Measurements from ENCODE around the gene LCN2. TPM values are rescaled to one million over a fixed set of nuclear protein-coding genes. Genes with fewer than 3 reads are reported as not detected.
"Not testable (repeated sequence)": the region's sequence is repeated elsewhere in the genome, so short reads cannot be mapped to it uniquely, and the experiment has no call there.

The LCN2 gene
- total RNA-seq, 1 experiment from 2014 or later: 1.3 TPM

- TF ChIP-seq ATF1 (CRISPR knock-in tag; IDR thresholded peaks at IDR 0.05) (no peak), ZBTB21 (CRISPR knock-in tag; IDR thresholded peaks at IDR 0.05; ENCODE audit: borderline replicate concordance) (no peak), ZNF671 (CRISPR knock-in tag; IDR thresholded peaks at IDR 0.05) (no peak), ZNF416 (CRISPR knock-in tag; IDR thresholded peaks at IDR 0.05) (no peak), OVOL2 (CRISPR knock-in tag; IDR thresholded peaks at IDR 0.05; ENCODE audit: borderline replicate concordance) (no peak), ZNF121 (CRISPR knock-in tag; IDR thresholded peaks at IDR 0.05) (no peak)
These were observed 40.1 kb upstream of the LCN2 start (continued) for GRCh38 chr9:128109050-128109709.

- ATAC-seq; DNase-seq (ENCODE audit: low spot score); H3K9me3 Mint-ChIP-seq; H3K27me3 Mint-ChIP-seq (ENCODE audit: low read depth); POLR2A ChIA-PET; H3K27ac Mint-ChIP-seq; H3K4me1 Mint-ChIP-seq; CTCF ChIA-PET; H3K4me3 Mint-ChIP-seq: not testable (repeated sequence)
- peaks cover 20% of the 10 kb centered on the region for H3K36me3 Mint-ChIP-seq
These were observed 37.5 kb upstream of the LCN2 start for GRCh38 chr9:128111726-128112125.

- POLR2A ChIA-PET: interaction anchor here (0.6 to 0.7 kb wide), 2 partner anchors 23 to 209 kb away, joined by 3 read pairs; no protein-coding TSS in a partner anchor
- Mint-ChIP-seq H3K36me3 (peaks cover 11% of the 10 kb centered on the region), H3K4me3 (no peak overlapping the region), H3K9me3 (peaks cover 3% of the 10 kb centered on the region; the same call in 1 of the 2 replicates), H3K27me3 (ENCODE audit: low read depth) (no peaks in the 10 kb centered on the region), H3K27ac (0 out of 2 replicates have a peak overlapping the region, but pooled peaks have one; percentile 15), H3K4me1 (peaks cover 17% of the 10 kb centered on the region)
- TF ChIP-seq PRRX2 (CRISPR knock-in tag; IDR thresholded peaks at IDR 0.05): no peak
- TF ChIP-seq IRF1 (CRISPR knock-in tag; IDR thresholded peaks at IDR 0.05): no peak
- TF ChIP-seq EMX1 (CRISPR knock-in tag; IDR thresholded peaks at IDR 0.05): no peak
- no peak for TF ChIP-seq ZNF263 (CRISPR knock-in tag; IDR thresholded peaks at IDR 0.05; ENCODE audit: low read depth)
- DNase-seq (ENCODE audit: low spot score) (no peak), ATAC-seq (no peak)
- CTCF ChIA-PET: interaction anchor here (1.0 to 4.3 kb wide), 2 partner anchors 11 to 13 kb away, joined by 3 to 32 read pairs; no protein-coding TSS in a partner anchor
These were observed 35.5 kb upstream of the LCN2 start for GRCh38 chr9:128113526-128114325.

GRCh38 chr9:128114326-128115186 lies 34.7 kb upstream of the LCN2 start:
- H3K27ac Mint-ChIP-seq: no peak overlapping the region
- ChIA-PET POLR2A (interaction anchor here (0.5 kb wide), 1 partner anchor 182 kb away, joined by 3 read pairs; no protein-coding TSS in a partner anchor), CTCF (interaction anchor here (1.0 to 4.3 kb wide), 2 partner anchors 10 to 12 kb away, joined by 3 to 32 read pairs; no protein-coding TSS in a partner anchor)
- H3K36me3 Mint-ChIP-seq: peaks cover 11% of the 10 kb centered on the region
- peaks cover 3% of the 10 kb centered on the region; the same call in 1 of the 2 replicates for H3K9me3 Mint-ChIP-seq
- H3K4me3 Mint-ChIP-seq: no peak overlapping the region
- ATAC-seq (no peak), DNase-seq (ENCODE audit: low spot score) (no peak)
- no peaks in the 10 kb centered on the region for H3K27me3 Mint-ChIP-seq (ENCODE audit: low read depth)
- TF ChIP-seq MYBL2 (CRISPR knock-in tag; IDR thresholded peaks at IDR 0.05): no peak
- TF ChIP-seq ZNF423 (CRISPR knock-in tag; IDR thresholded peaks at IDR 0.05): no peak
- no peak for TF ChIP-seq ESRRA (CRISPR knock-in tag; IDR thresholded peaks at IDR 0.05; ENCODE audit: borderline replicate concordance)
- TF ChIP-seq NFE2L1 (CRISPR knock-in tag; IDR thresholded peaks at IDR 0.05): no peak
- no peak for TF ChIP-seq TP53 (CRISPR knock-in tag; IDR thresholded peaks at IDR 0.05)
- TF ChIP-seq HMGA2 (CRISPR knock-in tag; IDR thresholded peaks at IDR 0.05): no peak
- TF ChIP-seq ZSCAN18 (CRISPR knock-in tag; IDR thresholded peaks at IDR 0.05): no peak
- TF ChIP-seq SMAD4 (CRISPR knock-in tag; IDR thresholded peaks at IDR 0.05): no peak
- peaks cover 13% of the 10 kb centered on the region for H3K4me1 Mint-ChIP-seq

Measured in WTC11 (cell line).